Measurements from ENCODE around the gene ABHD5. TPM values are rescaled to one million over a fixed set of nuclear protein-coding genes. Genes with fewer than 3 reads are reported as not detected.

Gene ABHD5
- total RNA-seq, 1 donor, result 6.7 TPM

- DNase-seq (ENCODE audit: low read depth in 2 of 3, low spot score in 2 of 3), result no peak
Measured at GRCh38 chr3:43709022-43709421, 18.3 kb downstream of the ABHD5 start.

GRCh38 chr3:43710607-43711006 is 19.9 kb downstream of the ABHD5 start:
- DNase-seq (ENCODE audit: low read depth in 2 of 3, low spot score in 2 of 3), result no peak

- DNase-seq (ENCODE audit: low read depth in 2 of 3, low spot score in 2 of 3), result no peak
Measured at GRCh38 chr3:43718296-43718695, 27.6 kb downstream of the ABHD5 start.

- DNase-seq (ENCODE audit: low read depth in 2 of 3, low spot score in 2 of 3), result no peak
Measured at GRCh38 chr3:43723121-43723734, 32.5 kb downstream of the ABHD5 start.

GRCh38 chr3:43726521-43726920 is 35.8 kb downstream of the ABHD5 start:
- no peak for DNase-seq (ENCODE audit: low read depth in 2 of 3, low spot score in 2 of 3)

- DNase-seq (ENCODE audit: low read depth in 2 of 3, low spot score in 2 of 3), result no peak
Measured at GRCh38 chr3:43727930-43728329, 37.2 kb downstream of the ABHD5 start.

- no peak for DNase-seq (ENCODE audit: low read depth in 2 of 3, low spot score in 2 of 3)
Measured at GRCh38 chr3:43728476-43728875, 37.7 kb downstream of the ABHD5 start.

GRCh38 chr3:43728947-43729346 is 38.2 kb downstream of the ABHD5 start:
- DNase-seq (ENCODE audit: low read depth in 2 of 3, low spot score in 2 of 3), result no peak

- DNase-seq (ENCODE audit: low read depth in 2 of 3, low spot score in 2 of 3), result no peak
Measured at GRCh38 chr3:43729707-43730414, 39.1 kb downstream of the ABHD5 start.

- DNase-seq (ENCODE audit: low read depth in 2 of 3, low spot score in 2 of 3), result no peak
Measured at GRCh38 chr3:43732747-43733425, 42.1 kb downstream of the ABHD5 start.

- no peak for DNase-seq (ENCODE audit: low read depth in 2 of 3, low spot score in 2 of 3)
Measured at GRCh38 chr3:43733459-43734384, 43.0 kb downstream of the ABHD5 start.

- no peak for DNase-seq (ENCODE audit: low read depth in 2 of 3, low spot score in 2 of 3)
Measured at GRCh38 chr3:43734685-43735084, 43.9 kb downstream of the ABHD5 start.

- no peak for DNase-seq (ENCODE audit: low read depth in 2 of 3, low spot score in 2 of 3)
Measured at GRCh38 chr3:43735618-43736017, 44.9 kb downstream of the ABHD5 start.

- DNase-seq (ENCODE audit: low read depth in 2 of 3, low spot score in 2 of 3), result no peak
Measured at GRCh38 chr3:43736558-43737440, 46.1 kb downstream of the ABHD5 start.

GRCh38 chr3:43738305-43738704 is 47.6 kb downstream of the ABHD5 start:
- no peak for DNase-seq (ENCODE audit: low read depth in 2 of 3, low spot score in 2 of 3)

GRCh38 chr3:43742920-43743319 is 52.2 kb downstream of the ABHD5 start:
- no peak for DNase-seq (ENCODE audit: low read depth in 2 of 3, low spot score in 2 of 3)

- DNase-seq (ENCODE audit: low read depth in 2 of 3, low spot score in 2 of 3), result no peak
Measured at GRCh38 chr3:43747641-43748040, 56.9 kb downstream of the ABHD5 start.

GRCh38 chr3:43748179-43748578 is 57.4 kb downstream of the ABHD5 start:
- DNase-seq (ENCODE audit: low read depth in 2 of 3, low spot score in 2 of 3), result no peak

- no peak for DNase-seq (ENCODE audit: low read depth in 2 of 3, low spot score in 2 of 3)
Measured at GRCh38 chr3:43748645-43749044, 57.9 kb downstream of the ABHD5 start.

GRCh38 chr3:43752905-43753304 is 62.2 kb downstream of the ABHD5 start:
- DNase-seq (ENCODE audit: low read depth in 2 of 3, low spot score in 2 of 3), result no peak
